Ovary (tissue), 3 donors: ENCODE results near the gene FBXL5.

ENCODE experiments used
- CTCF ChIP-seq, 3 donors: fragments of 450-650 bp in 2 of 3; fragments of 200-600 bp in 1 of 3; IDR thresholded peaks; one replicate each; pipeline versions ENCODE4 v1.5.1 to v1.8.0; 2016 to 2022; ENCODE audit warnings: antibody characterized with exemption in 3 of 3, mild to moderate bottlenecking in 1 of 3
- POLR2A ChIP-seq: fragments of 450-650 bp; IDR thresholded peaks from one replicate; pipeline ENCODE4 v1.6.1; 2017; ENCODE audit warnings: antibody characterized with exemption, mild to moderate bottlenecking, moderate library complexity
- donor health status: DM: no; HTN: no; CAD: no.

GRCh38 chr4:15659768-15660570 is 4.8 kb upstream of the FBXL5 start:
- no peak for TF ChIP-seq CTCF (IDR thresholded peaks at IDR 0.05)
- no peak for TF ChIP-seq POLR2A
